Pulmonary artery endothelial cell (primary cell): ENCODE data around the gene TSPAN16. TPM values are rescaled to one million over a fixed set of nuclear protein-coding genes. Genes with fewer than 3 reads are reported as not detected.

ENCODE experiments used
- total RNA-seq: library from RNA; depleted of rRNA; stranded (reverse); fragments of >200 nt; gene quantifications from 2 replicates; pipeline ENCODE4 v1.2.3, GENCODE V29; 2014

Gene TSPAN16
- total RNA-seq, 1 donor from 2014 or later, result not detected

Other genes with a start within 250 kb of the TSPAN16 start
- 98.5 and 115 TPM in 2 replicates for gene LDLR, start 206.7 kb upstream of the TSPAN16 start, total RNA-seq
- gene SPC24, start 140.4 kb upstream of the TSPAN16 start, total RNA-seq, result 108 and 116 TPM in 2 replicates
- 52.2 and 62.8 TPM in 2 replicates for gene KANK2, start 98.6 kb upstream of the TSPAN16 start, total RNA-seq
- not detected in 2 replicates for gene ANGPTL8, start 56.5 kb upstream of the TSPAN16 start, total RNA-seq
- 53.3 and 66.8 TPM in 2 replicates for gene DOCK6, start 33.6 kb upstream of the TSPAN16 start, total RNA-seq
- 47.1 and 60.7 TPM in 2 replicates for gene RAB3D, start 43.5 kb downstream of the TSPAN16 start, total RNA-seq
- gene TMEM205, start 50.1 kb downstream of the TSPAN16 start, total RNA-seq, result 57.1 and 64.0 TPM in 2 replicates
- gene CCDC159, start 50.4 kb downstream of the TSPAN16 start, total RNA-seq, result 8.2 and 10.6 TPM in 2 replicates
- 5.5 and 7.6 TPM in 2 replicates for gene PLPPR2, start 59.3 kb downstream of the TSPAN16 start, total RNA-seq
- gene SWSAP1, start 78.5 kb downstream of the TSPAN16 start, total RNA-seq, result 0.73 and 0.78 TPM in 2 replicates
- gene EPOR, start 88.2 kb downstream of the TSPAN16 start, total RNA-seq, result 7.9 and 8.5 TPM in 2 replicates
- 0.66 and 2.6 TPM in 2 replicates for gene RGL3, start 123.2 kb downstream of the TSPAN16 start, total RNA-seq
- 0.13 and 0.18 TPM in 2 replicates for gene ODAD3, start 139.0 kb downstream of the TSPAN16 start, total RNA-seq
- 154 and 185 TPM in 2 replicates for gene PRKCSH, start 139.5 kb downstream of the TSPAN16 start, total RNA-seq
- not detected in 2 replicates for gene ELAVL3, start 184.9 kb downstream of the TSPAN16 start, total RNA-seq
- 5.5 and 6.0 TPM in 2 replicates for gene ZNF653, start 209.7 kb downstream of the TSPAN16 start, total RNA-seq
- 34.9 and 55.2 TPM in 2 replicates for gene ECSIT, start 233.0 kb downstream of the TSPAN16 start, total RNA-seq
- 0.07 and 0.35 TPM in 2 replicates for gene CNN1, start 242.7 kb downstream of the TSPAN16 start, total RNA-seq